H1 (cell line): ENCODE results near the gene AMPH. TPM values are rescaled to one million over a fixed set of nuclear protein-coding genes. Genes with fewer than 3 reads are reported as not detected.

Experiments
- BCL11A ChIP-seq, 2 experiments: IDR thresholded peaks; one replicate each; pipeline ENCODE4 v1.6.1; 2011; ENCODE audit warnings: low read depth in 2 of 2, low read length in 2 of 2, mild to moderate bottlenecking in 2 of 2
- BRCA1 ChIP-seq: IDR thresholded peaks from 2 replicates; pipeline ENCODE4 v1.6.1; 2012; ENCODE audit warnings: low read depth, low read length, improper control_type of control experiment
- CEBPB ChIP-seq: IDR thresholded peaks from 2 replicates; pipeline ENCODE4 v1.6.1; 2012; ENCODE audit warnings: low read depth, low read length
- CHD7 ChIP-seq: fragments of 300-600 bp; sonication (generic); IDR thresholded peaks from 2 replicates; pipeline ENCODE4 v1.7.1; 2012; ENCODE audit warnings: low read length, moderate library complexity, mild to moderate bottlenecking, inconsistent platforms; ENCODE audit not compliant: insufficient replicate concordance
- CREB1 ChIP-seq: IDR thresholded peaks from 2 replicates; pipeline ENCODE4 v1.6.1; 2012; ENCODE audit warnings: inconsistent platforms
- POLR2AphosphoS5 ChIP-seq: IDR thresholded peaks from 2 replicates; pipeline ENCODE4 v1.6.1; 2011; ENCODE audit warnings: low read depth, low read length
- RAD21 ChIP-seq, 2 experiments: IDR thresholded peaks in 1 of 2; conservative IDR thresholded peaks in 1 of 2; 2 replicates each; pipeline ENCODE4 v1.6.1; 2011; ENCODE audit warnings: low read depth in 2 of 2, low read length in 2 of 2, improper control_type of control experiment in 1 of 2, inconsistent platforms in 1 of 2, mild to moderate bottlenecking in 1 of 2, moderate library complexity in 1 of 2
- SAP30 ChIP-seq: fragments of 300-600 bp; sonication (generic); IDR thresholded peaks from 2 replicates; pipeline ENCODE4 v1.7.1; 2012; ENCODE audit warnings: low read length, moderate library complexity, mild to moderate bottlenecking, inconsistent platforms; ENCODE audit not compliant: insufficient read depth, insufficient replicate concordance
- SP1 ChIP-seq: IDR thresholded peaks from 2 replicates; pipeline ENCODE4 v1.6.1; 2011; ENCODE audit warnings: low read depth, low read length
- SP2 ChIP-seq: IDR thresholded peaks from 2 replicates; pipeline ENCODE4 v1.6.1; 2012; ENCODE audit warnings: mild to moderate bottlenecking, low read length, inconsistent platforms
- polyA plus RNA-seq, 7 experiments: library from polyadenylated mRNA; depleted of rRNA in 3 of 7; stranded (reverse) in 5 of 7; unstranded in 2 of 7; fragments of >200 nt in 5 of 7; fragments of 200-250 nt in 2 of 7; gene quantifications; 1 replicate in 5 of 7; 2 replicates in 1 of 7; 4 replicates in 1 of 7; pipeline versions ENCODE4 v1.2.1 to v1.2.3, GENCODE V29; 2011 to 2013; ENCODE audit warnings: missing spikeins in 2 of 7, mixed read lengths in 2 of 7
- total RNA-seq: library from RNA; stranded (reverse); fragmentation: NEBNext Ultra II Directional; extraction: Animal tissue kit (Norgen Biotek cat#: 25700); gene quantifications from 2 replicates; pipeline ENCODE4 v1.2.1, GENCODE V29; 2021

Gene AMPH
- total and polyA plus RNA-seq, 2 of the 8 experiments (the other 6 are each of a cell fraction or from before 2014, with no cell fraction given), result 7.3 to 12.2 TPM

DNA sequence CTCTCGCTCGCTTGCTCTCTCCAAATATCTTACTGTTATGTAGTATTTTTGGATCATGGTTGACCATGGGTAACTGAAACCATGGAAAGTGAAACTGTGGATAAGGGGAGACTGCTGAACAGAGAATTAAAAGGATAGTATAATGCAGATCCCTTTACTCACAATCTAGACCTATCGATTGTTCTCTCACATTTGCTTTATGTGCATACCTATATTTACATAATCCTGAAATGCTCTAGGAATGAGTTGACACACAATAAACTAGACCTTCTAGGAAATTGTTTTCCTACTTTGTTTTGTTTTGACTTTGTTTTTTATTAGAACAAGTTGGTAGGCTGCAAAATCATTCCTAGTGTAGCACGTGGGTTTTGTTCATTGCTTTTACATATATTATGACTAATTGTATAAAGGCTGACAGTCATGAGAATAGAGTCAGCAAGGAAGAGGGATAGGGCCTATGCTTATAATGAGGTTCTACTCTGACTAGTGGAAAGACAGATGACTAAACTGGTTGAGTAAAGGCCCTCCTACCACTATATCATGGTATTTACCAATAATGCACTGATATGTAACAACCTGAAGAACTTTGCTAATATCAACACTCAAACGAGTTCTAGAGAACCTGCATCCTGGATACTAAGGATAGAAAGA is 182.5 kb downstream of the AMPH start (continued):
- TF ChIP-seq CHD7 (no peak), RAD21 (IDR thresholded peaks at IDR 0.05 in 1 of 2, conservative IDR thresholded peaks at IDR 0.05 in 1 of 2; ENCODE audit: low read depth in 2 of 2, low read length in 2 of 2) (no peak), BRCA1 (no peak), CEBPB (no peak), CREB1 (no peak), POLR2AphosphoS5 (no peak), SAP30 (no peak), BCL11A (IDR thresholded peaks at IDR 0.05; ENCODE audit: low read depth in 2 of 2, low read length in 2 of 2) (no peak), SP1 (no peak), SP2 (no peak)
